Transverse colon (tissue), 3 donors: ENCODE measurements around the gene RAB13.

ENCODE experiments used
- CTCF ChIP-seq, 5 experiments: fragments of 200-600 bp in 3 of 5; fragments of 450-650 bp in 2 of 5; sonication (generic) in 3 of 5; IDR thresholded peaks; 1 replicate in 2 of 5; 2 replicates in 3 of 5; pipeline ENCODE4 v1.5.1; 2016 to 2017; ENCODE audit warnings: antibody characterized with exemption in 5 of 5, inconsistent platforms in 3 of 5, mild to moderate bottlenecking in 2 of 5, moderate library complexity in 1 of 5
- EP300 ChIP-seq: sonication (generic); formaldehyde crosslinking; IDR thresholded peaks from one replicate; pipeline ENCODE4 v1.6.1; 2017; ENCODE audit warnings: antibody characterized with exemption, low read depth
- POLR2A ChIP-seq: fragments of 450-650 bp; IDR thresholded peaks from one replicate; pipeline ENCODE4 v1.6.1; 2016; ENCODE audit warnings: antibody characterized with exemption, mild to moderate bottlenecking, moderate library complexity

- TF ChIP-seq CTCF (IDR thresholded peaks at IDR 0.05), result no peak
- no peak for TF ChIP-seq EP300
- no peak for TF ChIP-seq POLR2A
These were observed 52.2 kb downstream of the RAB13 start for GRCh38 chr1:153933955-153934354.
